ES-I3 (cell line): ENCODE data around the gene TDRKH.
"Not testable (repeated sequence)": the region's sequence is repeated elsewhere in the genome, so short reads cannot be mapped to it uniquely, and the experiment has no call there.

Experiments
- H3K36me3 ChIP-seq: 2 replicates; pipeline ENCODE4 v1.6.1; 2013; ENCODE audit warnings: mild to moderate bottlenecking, low read length, control low read depth, moderate library complexity; ENCODE audit not compliant: insufficient read depth
- H3K4me1 ChIP-seq: 2 replicates; pipeline ENCODE4 v1.6.1; 2013; ENCODE audit warnings: mild to moderate bottlenecking, control low read depth, low read length; ENCODE audit not compliant: insufficient read depth
- H3K9ac ChIP-seq: 2 replicates; pipeline ENCODE4 v1.6.1; 2013; ENCODE audit warnings: low read depth, mild to moderate bottlenecking, low read length, moderate library complexity
- H3K9me3 ChIP-seq: 2 replicates; pipeline ENCODE4 v1.6.1; 2013; ENCODE audit warnings: mild to moderate bottlenecking, low read length, moderate library complexity; ENCODE audit not compliant: control insufficient read depth, insufficient read depth

Gene TDRKH

DNA sequence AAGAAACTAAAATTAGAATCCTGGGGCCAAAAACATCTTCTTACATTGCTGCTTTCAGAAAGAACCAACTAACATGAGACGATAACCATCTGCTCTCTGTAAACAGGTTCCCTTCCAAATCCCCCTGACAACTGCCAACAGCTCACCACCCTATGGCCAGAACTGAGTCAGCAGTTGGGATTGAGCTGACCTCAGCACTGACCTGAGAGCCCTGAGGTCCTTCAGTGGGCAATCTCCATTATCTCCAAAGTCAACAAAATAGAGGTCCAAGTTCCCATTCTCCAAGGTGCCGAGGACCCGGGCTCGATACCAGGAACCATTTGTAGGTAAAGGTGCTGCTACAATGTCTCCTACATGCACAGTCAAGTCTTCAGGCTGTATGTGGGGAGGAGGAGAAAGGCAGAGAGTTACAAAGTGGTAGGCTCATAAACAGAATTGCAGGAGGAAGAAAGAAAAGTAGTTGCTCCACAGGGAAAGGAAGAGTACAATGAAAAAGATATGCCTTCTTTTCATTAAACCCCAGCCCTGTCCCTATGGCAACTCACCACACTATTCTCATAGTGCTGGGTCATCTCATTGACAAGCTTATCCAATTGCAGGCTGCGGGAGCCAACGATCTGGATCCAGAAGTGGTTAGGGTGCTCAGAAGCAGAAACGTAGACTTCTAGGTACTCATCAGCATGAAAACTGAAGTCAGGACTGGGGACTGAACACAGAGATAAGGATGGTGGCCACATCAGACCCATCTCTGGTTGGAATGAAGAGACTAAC is 14.2 kb downstream of the TDRKH start:
- H3K36me3 ChIP-seq = peaks cover 3% of the 10 kb centered on the region; the same call in 1 of the 2 replicates
- H3K9me3 ChIP-seq = no peaks in the 10 kb centered on the region
- peaks cover 5% of the 10 kb centered on the region; the same call in 1 of the 2 replicates for H3K4me1 ChIP-seq
- no peak overlapping the region for H3K9ac ChIP-seq

DNA sequence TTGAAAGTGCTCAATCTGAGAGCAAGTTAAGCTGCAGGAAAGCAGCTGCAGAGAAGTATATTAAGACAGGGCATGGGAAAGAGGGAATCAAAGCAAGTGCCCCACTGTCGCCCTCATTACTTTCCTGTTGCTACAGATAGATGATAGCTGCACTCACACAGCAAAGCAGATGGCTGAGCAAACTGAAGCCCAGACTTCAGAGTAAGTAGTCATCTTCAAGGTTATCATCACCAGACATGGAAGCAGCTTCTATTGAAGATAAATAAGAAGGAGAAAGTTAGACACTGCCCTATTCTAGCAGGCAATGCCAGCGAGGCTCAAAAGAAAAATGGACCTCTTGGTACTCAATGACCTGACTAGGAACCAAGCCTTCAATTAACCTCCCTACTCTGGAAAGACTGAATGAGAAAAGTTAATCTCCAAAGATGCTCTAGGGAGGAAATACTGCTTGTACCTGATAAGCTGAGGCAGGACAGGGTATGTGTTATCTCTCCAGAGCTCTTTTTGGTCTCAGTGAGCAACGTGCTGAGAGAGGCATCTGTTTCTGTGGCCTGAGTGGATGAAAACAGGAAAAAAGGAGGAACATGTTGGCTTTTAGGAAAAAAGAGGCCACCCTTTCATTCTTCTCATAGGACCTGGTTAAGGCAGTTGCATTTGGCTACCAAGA is 15.9 kb downstream of the TDRKH start:
- no peak overlapping the region for H3K9ac ChIP-seq
- H3K9me3 ChIP-seq = no peaks in the 10 kb centered on the region
- peaks cover 3% of the 10 kb centered on the region; the same call in 1 of the 2 replicates for H3K36me3 ChIP-seq
- peaks cover 5% of the 10 kb centered on the region; the same call in 1 of the 2 replicates for H3K4me1 ChIP-seq

DNA sequence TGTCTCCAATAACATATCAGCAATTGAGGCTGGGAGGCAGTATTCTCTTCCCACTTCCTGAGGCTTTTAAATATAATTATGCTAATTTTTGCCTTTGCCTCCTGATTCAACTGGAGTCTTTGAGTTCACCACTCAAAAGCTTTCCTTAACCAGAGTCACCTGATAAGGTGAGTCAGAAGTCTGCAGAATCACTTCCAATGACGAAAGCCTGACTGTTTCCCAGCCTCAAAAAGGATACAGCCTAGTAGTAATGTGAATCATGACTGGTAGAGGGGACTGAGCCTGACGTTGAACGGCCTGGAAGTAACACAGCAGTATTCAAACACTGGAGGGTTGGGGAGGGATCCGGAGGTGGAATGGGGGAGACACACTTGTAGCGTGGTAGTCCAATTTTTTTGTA is 16.6 kb downstream of the TDRKH start:
- H3K9me3 ChIP-seq = no peaks in the 10 kb centered on the region
- H3K36me3 ChIP-seq = peaks cover 3% of the 10 kb centered on the region; the same call in 1 of the 2 replicates
- peaks cover 5% of the 10 kb centered on the region; the same call in 1 of the 2 replicates for H3K4me1 ChIP-seq
- no peak overlapping the region for H3K9ac ChIP-seq

DNA sequence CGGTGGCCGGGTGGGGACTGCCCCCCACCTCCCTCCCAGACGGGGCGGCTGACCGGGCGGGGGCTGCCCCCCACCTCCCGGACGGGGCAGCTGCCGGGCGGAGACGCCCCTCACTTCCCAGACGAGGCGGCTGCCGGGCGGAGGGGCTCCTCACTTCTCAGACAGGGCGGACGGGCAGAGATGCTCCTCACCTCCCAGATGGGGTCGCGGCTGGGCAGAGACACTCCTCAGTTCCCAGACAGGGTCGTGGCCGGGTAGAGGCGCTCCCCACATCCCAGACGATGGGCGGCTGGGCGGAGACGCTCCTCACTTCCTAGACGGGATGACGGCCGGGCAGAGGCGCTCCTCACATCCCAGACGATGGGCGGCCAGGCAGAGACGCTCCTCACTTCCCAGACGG is 21.0 kb downstream of the TDRKH start:
- not testable (repeated sequence) for H3K9me3 ChIP-seq, H3K36me3 ChIP-seq, H3K4me1 ChIP-seq, H3K9ac ChIP-seq

DNA sequence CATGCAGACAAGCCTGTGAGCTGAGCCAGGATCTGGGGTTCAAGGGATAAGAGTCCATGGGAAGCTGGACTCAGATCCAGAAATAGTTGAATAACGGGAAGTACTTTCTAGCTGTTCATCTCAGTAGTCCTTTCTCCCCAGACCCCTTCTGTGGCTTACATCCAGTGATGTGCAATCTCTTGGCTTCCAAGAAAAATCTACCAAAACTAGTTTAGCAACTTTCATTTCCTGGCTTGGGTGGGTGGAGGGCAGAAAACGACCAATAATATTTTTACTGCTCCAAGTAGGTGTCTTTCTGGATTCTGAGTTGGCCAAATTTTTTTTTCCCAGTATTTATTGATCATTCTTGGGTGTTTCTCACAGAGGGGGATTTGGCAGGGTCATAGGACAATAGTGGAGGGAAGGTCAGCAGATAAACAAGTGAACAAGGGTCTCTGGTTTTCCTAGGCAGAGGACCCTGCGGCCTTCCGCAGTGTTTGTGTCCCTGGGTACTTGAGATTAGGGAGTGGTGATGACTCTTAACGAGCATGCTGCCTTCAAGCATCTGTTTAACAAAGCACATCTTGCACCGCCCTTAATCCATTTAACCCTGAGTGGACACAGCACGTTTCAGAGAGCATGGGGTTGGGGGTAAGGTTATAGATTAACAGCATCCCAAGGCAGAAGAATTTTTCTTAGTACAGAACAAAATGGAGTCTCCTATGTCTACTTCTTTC is 21.8 kb downstream of the TDRKH start:
- not testable (repeated sequence) for H3K9me3 ChIP-seq, H3K9ac ChIP-seq, H3K36me3 ChIP-seq, H3K4me1 ChIP-seq

DNA sequence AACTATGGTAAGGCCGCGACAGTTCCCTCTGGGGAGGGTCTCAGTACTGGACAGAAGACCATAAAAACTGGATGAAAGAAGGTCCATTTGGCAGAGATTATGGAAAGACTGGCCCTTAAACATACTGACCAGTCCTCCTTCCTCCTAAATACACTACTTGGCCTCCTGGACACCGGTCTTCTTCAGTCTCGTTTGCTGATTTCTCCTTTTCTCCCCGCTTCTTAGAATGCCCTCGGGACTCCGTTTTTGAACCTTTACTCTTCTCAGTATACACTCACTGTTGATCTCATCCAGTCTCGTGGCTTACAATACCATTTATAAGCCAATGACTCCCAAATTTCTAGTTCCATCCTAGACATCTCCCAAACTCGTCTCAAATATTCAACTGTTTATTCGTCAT is 26.3 kb downstream of the TDRKH start:
- H3K9ac ChIP-seq = peak overlapping the region; percentile 81
- peaks cover 18% of the 10 kb centered on the region for H3K36me3 ChIP-seq
- H3K4me1 ChIP-seq = no peaks in the 10 kb centered on the region
- H3K9me3 ChIP-seq = no peaks in the 10 kb centered on the region

DNA sequence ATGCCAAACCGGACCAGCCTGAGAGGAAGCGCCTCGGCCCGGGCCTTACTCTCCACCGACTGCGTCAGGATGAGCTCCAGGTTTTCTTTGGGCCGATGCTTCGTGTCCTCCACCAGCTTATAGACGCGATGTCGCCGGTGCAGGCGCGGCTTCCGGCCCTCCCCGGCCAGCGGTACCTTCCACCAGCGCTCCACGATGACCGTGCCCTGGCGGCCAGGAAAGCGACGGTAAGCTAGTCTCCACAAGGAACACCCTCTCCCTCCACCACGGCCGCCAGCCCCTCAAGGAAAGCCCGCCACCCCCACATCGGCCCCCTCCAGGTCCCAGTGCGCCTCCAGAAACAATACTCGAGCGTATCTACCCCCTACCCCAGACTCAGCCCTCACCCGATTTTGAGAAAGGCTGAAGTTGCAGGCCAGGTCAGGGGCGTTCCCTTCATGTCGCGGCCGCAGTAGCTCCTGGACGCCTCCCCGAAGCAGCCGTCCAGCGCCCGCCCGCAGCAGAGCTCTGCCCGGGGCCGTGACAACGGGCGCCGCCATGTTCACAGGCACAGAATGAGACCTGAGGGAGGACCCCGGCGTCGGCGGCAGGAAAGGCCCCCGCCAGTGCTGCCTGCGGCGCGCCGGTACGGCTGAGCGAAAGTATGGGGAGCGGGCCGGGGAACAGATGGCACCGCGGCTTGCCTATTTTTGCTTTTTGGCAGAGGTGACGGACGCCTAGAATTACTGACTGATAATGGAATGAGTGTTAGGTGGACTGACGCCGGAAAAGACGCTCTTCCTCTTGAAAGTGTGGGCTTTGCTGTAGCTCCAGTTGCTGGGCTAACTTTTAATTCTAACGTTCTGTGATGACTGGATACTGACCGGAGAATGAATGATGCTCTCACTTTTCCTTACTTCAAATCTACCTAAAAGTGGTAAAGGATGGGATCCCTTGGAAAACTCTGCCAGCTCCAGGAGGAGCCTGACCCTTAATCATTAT is 27.1 kb downstream of the TDRKH start, which contains the start of gene MRPL9:
MRPL9 (minus strand) TSS at position 556 of the 981 bp plus-strand sequence; CDS start at position 539, 17 bp downstream.
- peaks cover 18% of the 10 kb centered on the region for H3K36me3 ChIP-seq
- no peaks in the 10 kb centered on the region for H3K9me3 ChIP-seq
- no peaks in the 10 kb centered on the region for H3K4me1 ChIP-seq
- H3K9ac ChIP-seq = peak within 1 kb of the TSS; percentile 81

DNA sequence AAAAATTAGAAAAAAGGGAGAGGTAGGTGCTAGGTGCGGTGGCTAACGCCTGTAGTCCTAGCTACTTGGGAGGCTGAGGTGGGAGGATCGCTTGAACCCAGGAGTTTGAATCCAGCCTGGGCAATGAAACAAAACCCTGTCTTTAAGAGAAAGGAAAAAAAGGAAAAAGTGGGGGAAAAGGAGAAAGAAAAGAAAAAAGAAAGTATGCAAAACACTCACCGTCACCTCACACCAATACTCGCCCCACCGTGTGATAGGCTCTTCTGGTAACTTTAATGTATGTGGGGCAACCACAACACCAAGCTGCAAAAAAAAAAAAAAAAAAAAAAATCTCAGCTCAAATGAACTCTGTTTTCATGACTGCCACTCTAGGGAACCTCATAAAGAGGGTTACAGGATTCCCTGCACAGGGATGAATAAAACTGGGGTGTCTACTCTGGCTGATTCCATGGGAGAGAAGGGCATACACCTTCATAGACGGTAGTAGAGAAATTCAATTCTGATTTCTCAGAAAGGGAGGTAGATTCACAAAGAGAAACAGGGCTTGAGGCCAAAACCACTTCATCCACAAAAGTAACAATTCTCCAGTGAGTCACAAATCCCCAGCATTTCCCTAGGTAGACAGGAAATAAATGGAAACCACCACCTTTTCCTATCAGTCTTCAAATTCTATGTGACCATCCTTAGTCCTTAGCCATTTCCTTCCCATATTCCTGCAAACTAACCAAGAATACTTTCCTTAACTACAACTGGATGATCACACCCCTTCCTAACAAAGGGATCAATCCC is 29.5 kb downstream of the TDRKH start:
- Histone ChIP-seq H3K36me3 (peaks cover 18% of the 10 kb centered on the region), H3K9ac (no peak overlapping the region), H3K4me1 (no peaks in the 10 kb centered on the region), H3K9me3 (no peaks in the 10 kb centered on the region)

DNA sequence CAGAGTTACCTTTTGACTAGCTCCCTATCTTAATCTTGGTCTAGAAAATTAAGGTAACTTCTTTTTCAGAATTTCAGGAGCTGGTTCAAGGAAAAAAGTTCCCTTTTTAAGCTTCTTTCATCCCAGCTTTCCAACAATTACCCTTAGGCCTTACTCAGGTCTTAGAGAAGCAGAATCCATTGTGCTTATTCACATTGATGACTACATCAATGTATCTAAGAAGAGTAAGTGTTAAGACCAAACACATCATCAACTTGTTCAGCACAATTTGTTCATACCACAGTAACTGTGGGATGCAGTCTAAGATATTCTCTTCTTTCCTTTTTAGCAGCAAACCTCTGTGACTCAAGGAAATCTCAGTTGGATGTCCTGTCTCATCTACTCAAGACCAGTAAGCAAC is 31.1 kb downstream of the TDRKH start:
- peaks cover 18% of the 10 kb centered on the region for H3K36me3 ChIP-seq
- no peaks in the 10 kb centered on the region for H3K4me1 ChIP-seq
- H3K9ac ChIP-seq = no peak overlapping the region
- no peaks in the 10 kb centered on the region for H3K9me3 ChIP-seq

DNA sequence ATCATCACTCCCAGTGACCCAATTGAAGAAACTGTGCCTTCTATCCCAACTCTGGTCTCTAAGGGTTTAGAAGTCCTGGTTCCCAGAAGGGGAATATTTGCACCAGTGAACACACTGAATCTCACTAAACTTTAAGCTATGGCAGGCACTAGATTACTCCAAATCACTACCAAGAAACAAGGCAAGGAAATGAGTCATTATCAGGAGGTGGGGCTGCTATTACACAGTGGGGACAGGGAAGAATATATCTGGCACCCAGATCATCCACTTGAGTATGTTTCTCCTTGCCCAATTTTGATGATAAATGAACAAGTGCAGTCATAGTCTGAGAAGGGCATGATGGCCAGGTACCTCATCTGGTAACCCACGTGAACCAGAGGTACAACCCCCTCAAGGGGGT is 34.0 kb downstream of the TDRKH start:
- Histone ChIP-seq H3K9ac (no peak overlapping the region), H3K36me3 (peaks cover 14% of the 10 kb centered on the region)

DNA sequence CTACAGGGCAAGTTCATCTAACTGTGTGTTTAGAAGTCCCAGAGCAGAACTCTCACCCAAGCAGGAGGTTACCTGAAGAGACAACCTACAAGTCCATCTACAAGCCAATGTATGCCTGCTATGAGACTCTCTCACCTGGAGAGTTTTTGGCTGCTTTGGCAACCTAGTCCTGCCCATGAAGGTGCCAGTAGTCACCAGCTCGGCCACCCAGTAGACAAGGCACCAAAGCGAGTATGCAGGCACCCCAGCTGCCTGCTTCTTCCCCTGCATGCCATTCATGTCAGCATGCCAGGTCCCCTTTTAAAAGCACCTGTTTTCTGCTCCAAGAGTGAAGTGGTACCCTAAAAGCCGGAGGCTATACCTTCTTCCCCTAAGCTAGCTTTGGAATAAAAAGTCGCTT is 48.8 kb downstream of the TDRKH start:
- H3K9ac ChIP-seq = no peak overlapping the region
- no peaks in the 10 kb centered on the region for H3K4me1 ChIP-seq
- no peaks in the 10 kb centered on the region for H3K36me3 ChIP-seq
- peaks cover 3% of the 10 kb centered on the region; the same call in 1 of the 2 replicates for H3K9me3 ChIP-seq

More for the DNA sequence above, 34.0 kb downstream of the TDRKH start:
- H3K9me3 ChIP-seq = no peaks in the 10 kb centered on the region
- no peaks in the 10 kb centered on the region for H3K4me1 ChIP-seq

DNA sequence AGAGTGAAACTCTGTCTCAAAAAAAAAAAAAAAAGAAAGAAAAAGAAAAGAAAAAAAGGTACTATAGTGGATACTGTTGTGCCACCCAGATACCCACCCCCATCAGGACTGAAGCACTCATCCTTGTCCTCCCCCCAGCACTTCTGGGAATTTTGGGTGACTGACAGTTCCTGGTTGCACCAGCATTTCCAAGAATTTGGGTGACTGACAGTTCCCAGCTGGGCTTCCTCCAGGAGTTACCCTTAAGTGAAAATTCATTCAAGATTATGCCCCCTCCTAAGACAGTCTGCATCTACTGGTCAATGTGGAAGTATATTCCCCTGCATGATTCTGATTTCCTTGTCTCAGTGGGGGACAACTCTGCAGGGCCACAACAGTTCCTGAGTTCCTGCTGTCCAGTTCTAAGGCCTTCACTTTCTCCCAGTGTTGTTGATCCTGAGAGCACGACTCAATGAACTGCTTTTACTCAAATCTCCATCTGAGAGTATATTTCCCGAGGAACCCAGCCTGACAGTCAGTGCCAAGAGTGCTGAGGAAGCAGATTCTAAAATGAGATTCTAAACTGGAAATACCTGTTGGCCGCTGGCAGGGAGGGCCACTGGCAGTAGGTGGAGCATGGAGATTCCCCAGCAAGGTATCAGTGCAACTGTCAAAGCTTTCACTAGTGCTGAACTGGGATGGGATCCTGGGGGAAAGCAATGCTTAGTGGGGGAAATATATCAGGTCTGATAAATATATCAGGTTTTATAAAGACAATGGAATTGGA is 50.5 kb downstream of the TDRKH start:
- Histone ChIP-seq H3K4me1 (no peaks in the 10 kb centered on the region), H3K9me3 (peaks cover 3% of the 10 kb centered on the region; the same call in 1 of the 2 replicates), H3K9ac (no peak overlapping the region), H3K36me3 (no peaks in the 10 kb centered on the region)
